Fibroblast of mammary gland (primary cell): Measurements from ENCODE around the gene RSRC1.
A peak's percentile ranks its signal among the peaks of the same experiment; 100 is the strongest.

ENCODE experiments used
- DNase-seq: peaks from one replicate; pipeline ENCODE4 v3.0.0-alpha.2; 2010; ENCODE audit warnings: low read depth
- H3K4me3 ChIP-seq: 2 replicates; pipeline ENCODE4 v1.5.1; 2011; ENCODE audit warnings: low read depth, mild to moderate bottlenecking, low read length, moderate library complexity; ENCODE audit not compliant: control insufficient read depth
- CTCF ChIP-seq: conservative IDR thresholded peaks from 2 replicates; pipeline ENCODE4 v1.5.1; 2011; ENCODE audit warnings: low read depth, low read length, inconsistent platforms; ENCODE audit not compliant: control insufficient read depth, insufficient read depth

RSRC1 gene

GRCh38 chr3:158572766-158573060, 462.8 kb downstream of the RSRC1 start:
- no peak for TF ChIP-seq CTCF
- DNase-seq: no peak

GRCh38 chr3:158573714-158574113, 463.8 kb downstream of the RSRC1 start:
- no peak for TF ChIP-seq CTCF
- DNase-seq: peak; percentile 8
- H3K4me3 ChIP-seq: no peak overlapping the region

More at GRCh38 chr3:158572766-158573060, 462.8 kb downstream of the RSRC1 start:
- H3K4me3 ChIP-seq: no peak overlapping the region

- no peak overlapping the region for H3K4me3 ChIP-seq
- no peak for DNase-seq
- no peak for TF ChIP-seq CTCF
Measured at GRCh38 chr3:158574646-158575045, 464.8 kb downstream of the RSRC1 start.

GRCh38 chr3:158590223-158590622, 480.3 kb downstream of the RSRC1 start:
- TF ChIP-seq CTCF: no peak
- no peak overlapping the region for H3K4me3 ChIP-seq
- no peak for DNase-seq
